ENCODE results near the gene IFT122. TPM values are rescaled to one million over a fixed set of nuclear protein-coding genes. Genes with fewer than 3 reads are reported as not detected.

Gene IFT122
- total and polyA plus RNA-seq, 2 donors from 2014 or later, result 18.4 to 59.2 TPM

GRCh38 chr3:129428376-129429079, 11.5 kb upstream of the IFT122 start, which contains the start of gene EFCAB12:
TSS of gene EFCAB12 (minus strand) at chr3:129428636. CDS start at chr3:129428488, 148 bp downstream.
- H3K4me1 ChIP-seq (ENCODE audit: control insufficient read depth in 2 of 3, insufficient read depth in 2 of 3, low read depth in 1 of 3, low read length in 3 of 3), result peaks cover 3 to 12% (median 8%) of the 10 kb centered on the region in 3 donors
- peak within 1 kb of the TSS in 2 of 3 donors; percentile 47 to 87 for H3K9ac ChIP-seq (ENCODE audit: low read length in 3 of 3)
- intact Hi-C loops (cut with DNase I), result no loop called here
- no peaks in the 10 kb centered on the region for H3K27me3 ChIP-seq (ENCODE audit: control insufficient read depth, insufficient read depth, low read length)
- DNase-seq (peak; percentile 94 to 98 (median 97)), FAIRE-seq (peak; percentile 92)
- no peaks in the 10 kb centered on the region for H3K9me3 ChIP-seq (ENCODE audit: control insufficient read depth in 2 of 3, insufficient read depth in 1 of 3, low read length in 3 of 3)
- H3K36me3 ChIP-seq (ENCODE audit: control insufficient read depth in 2 of 3, insufficient read depth in 3 of 3, low read length in 3 of 3), result peaks cover 0 to 22% (median 21%) of the 10 kb centered on the region in 3 donors
- TF ChIP-seq, protein P1, sequence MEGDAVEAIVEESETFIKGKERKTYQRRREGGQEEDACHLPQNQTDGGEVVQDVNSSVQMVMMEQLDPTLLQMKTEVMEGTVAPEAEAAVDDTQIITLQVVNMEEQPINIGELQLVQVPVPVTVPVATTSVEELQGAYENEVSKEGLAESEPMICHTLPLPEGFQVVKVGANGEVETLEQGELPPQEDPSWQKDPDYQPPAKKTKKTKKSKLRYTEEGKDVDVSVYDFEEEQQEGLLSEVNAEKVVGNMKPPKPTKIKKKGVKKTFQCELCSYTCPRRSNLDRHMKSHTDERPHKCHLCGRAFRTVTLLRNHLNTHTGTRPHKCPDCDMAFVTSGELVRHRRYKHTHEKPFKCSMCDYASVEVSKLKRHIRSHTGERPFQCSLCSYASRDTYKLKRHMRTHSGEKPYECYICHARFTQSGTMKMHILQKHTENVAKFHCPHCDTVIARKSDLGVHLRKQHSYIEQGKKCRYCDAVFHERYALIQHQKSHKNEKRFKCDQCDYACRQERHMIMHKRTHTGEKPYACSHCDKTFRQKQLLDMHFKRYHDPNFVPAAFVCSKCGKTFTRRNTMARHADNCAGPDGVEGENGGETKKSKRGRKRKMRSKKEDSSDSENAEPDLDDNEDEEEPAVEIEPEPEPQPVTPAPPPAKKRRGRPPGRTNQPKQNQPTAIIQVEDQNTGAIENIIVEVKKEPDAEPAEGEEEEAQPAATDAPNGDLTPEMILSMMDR (IDR thresholded peaks at IDR 0.05; ENCODE audit: borderline replicate concordance, extremely low read depth, insufficient read depth), result no peak
- H3K27ac ChIP-seq (ENCODE audit: low read depth in 2 of 2, low read length in 2 of 2), result peak within 1 kb of the TSS in 1 of 2 donors; percentile 9
- H3K4me3 ChIP-seq (ENCODE audit: low read length in 3 of 3), result peak within 1 kb of the TSS; percentile 86 to 93 (median 89)

DNA sequence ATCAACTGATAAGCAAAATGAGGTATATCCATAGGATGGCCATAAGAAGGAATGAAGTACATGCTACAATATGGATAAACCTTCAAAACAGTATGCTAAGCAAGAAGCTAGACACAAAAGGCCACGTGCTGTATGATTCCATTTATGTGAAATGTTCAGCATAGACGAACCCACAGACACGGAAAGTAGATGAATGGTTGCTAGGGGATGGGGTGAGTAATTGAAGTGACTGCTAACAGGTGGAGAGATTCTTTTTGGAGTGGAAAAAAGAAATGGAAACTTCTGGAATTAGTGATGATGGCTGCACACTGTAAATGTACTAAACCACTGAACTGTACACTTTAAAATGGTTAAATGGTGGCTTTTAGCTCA, 11.0 kb upstream of the IFT122 start:
- Histone ChIP-seq H3K27ac (ENCODE audit: low read depth in 2 of 2, low read length in 2 of 2) (peak overlapping the region in 1 of 2 donors; percentile 9), H3K4me3 (ENCODE audit: low read length in 3 of 3) (peak overlapping the region; percentile 5 to 93 (median 86))
- intact Hi-C loops (cut with DNase I), result no loop called here

GRCh38 chr3:129429602-129430001, 10.4 kb upstream of the IFT122 start:
- FAIRE-seq (no peak), DNase-seq (peak in 1 of 5 donors; percentile 48)
- Histone ChIP-seq H3K36me3 (ENCODE audit: control insufficient read depth in 2 of 3, insufficient read depth in 3 of 3, low read length in 3 of 3) (peaks cover 0 to 25% (median 24%) of the 10 kb centered on the region in 3 donors), H3K27me3 (ENCODE audit: control insufficient read depth, insufficient read depth, low read length) (no peaks in the 10 kb centered on the region), H3K4me3 (ENCODE audit: low read length in 3 of 3) (no peak overlapping the region), H3K4me1 (ENCODE audit: control insufficient read depth in 2 of 3, insufficient read depth in 2 of 3, low read depth in 1 of 3, low read length in 3 of 3) (peaks cover 3 to 13% (median 12%) of the 10 kb centered on the region in 3 donors), H3K27ac (ENCODE audit: low read depth in 2 of 2, low read length in 2 of 2) (no peak overlapping the region), H3K9me3 (ENCODE audit: control insufficient read depth in 2 of 3, insufficient read depth in 1 of 3, low read length in 3 of 3) (no peaks in the 10 kb centered on the region), H3K9ac (ENCODE audit: low read length in 3 of 3) (no peak overlapping the region)
- TF ChIP-seq, protein P1 (IDR thresholded peaks at IDR 0.05; ENCODE audit: borderline replicate concordance, extremely low read depth, insufficient read depth), result no peak
- intact Hi-C loops (cut with DNase I), result no loop called here

More for the DNA sequence above, 11.0 kb upstream of the IFT122 start:
- DNase-seq, result no peak
- no peaks in the 10 kb centered on the region for H3K9me3 ChIP-seq (ENCODE audit: control insufficient read depth in 2 of 3, insufficient read depth in 1 of 3, low read length in 3 of 3)
- H3K9ac ChIP-seq (ENCODE audit: low read length in 3 of 3), result peak overlapping the region in 1 of 3 donors; percentile 47
- no peaks in the 10 kb centered on the region for H3K27me3 ChIP-seq (ENCODE audit: control insufficient read depth, insufficient read depth, low read length)
- H3K36me3 ChIP-seq (ENCODE audit: control insufficient read depth in 2 of 3, insufficient read depth in 3 of 3, low read length in 3 of 3), result peaks cover 0 to 25% (median 24%) of the 10 kb centered on the region in 3 donors
- peaks cover 3 to 12% (median 9%) of the 10 kb centered on the region in 3 donors for H3K4me1 ChIP-seq (ENCODE audit: control insufficient read depth in 2 of 3, insufficient read depth in 2 of 3, low read depth in 1 of 3, low read length in 3 of 3)
- TF ChIP-seq, protein P1 (IDR thresholded peaks at IDR 0.05; ENCODE audit: borderline replicate concordance, extremely low read depth, insufficient read depth), result no peak
- no peak for FAIRE-seq
